Measurements from ENCODE around the gene OR4F17.
"Not testable (repeated sequence)": the region's sequence is repeated elsewhere in the genome, so short reads cannot be mapped to it uniquely, and the experiment has no call there.

OR4F17 gene, protein sequence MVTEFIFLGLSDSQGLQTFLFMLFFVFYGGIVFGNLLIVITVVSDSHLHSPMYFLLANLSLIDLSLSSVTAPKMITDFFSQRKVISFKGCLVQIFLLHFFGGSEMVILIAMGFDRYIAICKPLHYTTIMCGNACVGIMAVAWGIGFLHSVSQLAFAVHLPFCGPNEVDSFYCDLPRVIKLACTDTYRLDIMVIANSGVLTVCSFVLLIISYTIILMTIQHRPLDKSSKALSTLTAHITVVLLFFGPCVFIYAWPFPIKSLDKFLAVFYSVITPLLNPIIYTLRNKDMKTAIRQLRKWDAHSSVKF

GRCh38 chr19:106804-107203, at the start of gene OR4F17:
TSS of gene OR4F17 (plus strand) at chr19:107104. CDS start at chr19:110679, 3,575 bp downstream.
- H3K79me2 ChIP-seq (ENCODE audit: low read length) = not testable (repeated sequence)

GRCh38 chr19:70793-71192, 36.1 kb upstream of the OR4F17 start:
- not testable (repeated sequence) for H4K20me1 ChIP-seq (ENCODE audit: insufficient read depth, low read length); H3K4me2 ChIP-seq (ENCODE audit: low read length); H3K27ac ChIP-seq (ENCODE audit: low read length); H2AFZ ChIP-seq (ENCODE audit: low read depth, low read length); H3K27me3 ChIP-seq (ENCODE audit: low read depth, low read length); H3K4me1 ChIP-seq (ENCODE audit: low read length); H3K9ac ChIP-seq (ENCODE audit: low read length); H3K79me2 ChIP-seq (ENCODE audit: low read length); H3K9me3 ChIP-seq (ENCODE audit: insufficient read depth, low read length); H3K36me3 ChIP-seq (replicated peaks; ENCODE audit: low read depth, low read length); H3K4me3 ChIP-seq (ENCODE audit: low read length)

More at GRCh38 chr19:106804-107203, at the start of gene OR4F17:
- not testable (repeated sequence) for H3K4me3 ChIP-seq (ENCODE audit: low read length); H2AFZ ChIP-seq (ENCODE audit: low read depth, low read length); H3K9me3 ChIP-seq (ENCODE audit: insufficient read depth, low read length); H3K9ac ChIP-seq (ENCODE audit: low read length); H3K36me3 ChIP-seq (replicated peaks; ENCODE audit: low read depth, low read length); H3K27ac ChIP-seq (ENCODE audit: low read length); H4K20me1 ChIP-seq (ENCODE audit: insufficient read depth, low read length); H3K27me3 ChIP-seq (ENCODE audit: low read depth, low read length); H3K4me1 ChIP-seq (ENCODE audit: low read length); H3K4me2 ChIP-seq (ENCODE audit: low read length)

DNA sequence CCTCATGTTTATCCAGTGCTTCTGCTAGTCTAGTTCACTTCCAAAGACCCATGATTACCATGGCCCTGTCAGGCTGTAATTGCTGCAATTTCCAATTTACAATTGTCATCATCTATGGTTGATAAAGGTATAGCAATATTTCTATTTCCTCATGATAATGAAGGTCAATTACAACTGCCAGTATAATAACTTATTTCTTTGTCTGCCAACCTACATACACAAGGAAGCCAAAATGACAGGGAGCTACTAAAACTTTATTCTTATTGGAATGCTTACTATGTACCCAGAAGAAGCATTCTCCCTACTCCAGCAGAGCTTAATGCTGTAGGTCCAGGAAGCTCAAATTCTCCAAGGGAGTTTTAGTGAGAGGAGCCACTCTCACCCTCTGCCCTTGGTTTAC, 24.0 kb upstream of the OR4F17 start:
- H3K36me3 ChIP-seq (replicated peaks; ENCODE audit: low read depth, low read length); H3K27me3 ChIP-seq (ENCODE audit: low read depth, low read length); H3K4me2 ChIP-seq (ENCODE audit: low read length); H3K9me3 ChIP-seq (ENCODE audit: insufficient read depth, low read length); H3K9ac ChIP-seq (ENCODE audit: low read length); H3K79me2 ChIP-seq (ENCODE audit: low read length); H2AFZ ChIP-seq (ENCODE audit: low read depth, low read length); H3K27ac ChIP-seq (ENCODE audit: low read length); H4K20me1 ChIP-seq (ENCODE audit: insufficient read depth, low read length); H3K4me3 ChIP-seq (ENCODE audit: low read length); H3K4me1 ChIP-seq (ENCODE audit: low read length): not testable (repeated sequence)

DNA sequence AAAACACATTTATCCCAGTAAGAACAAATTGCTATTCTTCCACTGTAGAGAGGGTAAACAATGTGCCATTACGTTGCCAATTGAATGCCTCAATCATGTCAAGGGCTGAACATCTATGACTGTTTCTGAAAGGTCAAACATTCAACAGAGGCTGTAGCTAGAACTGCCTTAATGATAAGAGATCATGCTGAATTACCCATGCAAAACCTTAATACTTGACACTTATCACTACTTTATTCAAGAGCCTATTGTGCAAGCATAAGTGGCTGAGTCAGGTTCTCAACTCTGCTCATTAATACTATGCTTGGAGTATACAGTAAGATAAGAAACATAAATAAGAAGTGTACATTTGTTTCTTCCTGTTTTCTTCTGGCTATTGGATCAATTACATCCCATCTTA, 23.3 kb upstream of the OR4F17 start:
- H3K27me3 ChIP-seq (ENCODE audit: low read depth, low read length); H3K9me3 ChIP-seq (ENCODE audit: insufficient read depth, low read length); H3K79me2 ChIP-seq (ENCODE audit: low read length); H3K36me3 ChIP-seq (replicated peaks; ENCODE audit: low read depth, low read length); H3K9ac ChIP-seq (ENCODE audit: low read length); H2AFZ ChIP-seq (ENCODE audit: low read depth, low read length); H3K4me2 ChIP-seq (ENCODE audit: low read length); H3K27ac ChIP-seq (ENCODE audit: low read length); H3K4me1 ChIP-seq (ENCODE audit: low read length); H4K20me1 ChIP-seq (ENCODE audit: insufficient read depth, low read length); H3K4me3 ChIP-seq (ENCODE audit: low read length): not testable (repeated sequence)

GRCh38 chr19:90678-91077, 16.2 kb upstream of the OR4F17 start:
- not testable (repeated sequence) for H3K4me1 ChIP-seq (ENCODE audit: low read length); H3K27ac ChIP-seq (ENCODE audit: low read length); H3K79me2 ChIP-seq (ENCODE audit: low read length); H2AFZ ChIP-seq (ENCODE audit: low read depth, low read length); H3K4me2 ChIP-seq (ENCODE audit: low read length); H3K27me3 ChIP-seq (ENCODE audit: low read depth, low read length); H3K36me3 ChIP-seq (replicated peaks; ENCODE audit: low read depth, low read length); H3K9ac ChIP-seq (ENCODE audit: low read length); H4K20me1 ChIP-seq (ENCODE audit: insufficient read depth, low read length); H3K4me3 ChIP-seq (ENCODE audit: low read length); H3K9me3 ChIP-seq (ENCODE audit: insufficient read depth, low read length)

GRCh38 chr19:94794-95193, 12.1 kb upstream of the OR4F17 start:
- H3K79me2 ChIP-seq (ENCODE audit: low read length); H3K4me1 ChIP-seq (ENCODE audit: low read length); H3K9me3 ChIP-seq (ENCODE audit: insufficient read depth, low read length); H4K20me1 ChIP-seq (ENCODE audit: insufficient read depth, low read length); H3K27me3 ChIP-seq (ENCODE audit: low read depth, low read length); H3K27ac ChIP-seq (ENCODE audit: low read length); H2AFZ ChIP-seq (ENCODE audit: low read depth, low read length); H3K4me2 ChIP-seq (ENCODE audit: low read length); H3K36me3 ChIP-seq (replicated peaks; ENCODE audit: low read depth, low read length); H3K4me3 ChIP-seq (ENCODE audit: low read length); H3K9ac ChIP-seq (ENCODE audit: low read length): not testable (repeated sequence)

DNA sequence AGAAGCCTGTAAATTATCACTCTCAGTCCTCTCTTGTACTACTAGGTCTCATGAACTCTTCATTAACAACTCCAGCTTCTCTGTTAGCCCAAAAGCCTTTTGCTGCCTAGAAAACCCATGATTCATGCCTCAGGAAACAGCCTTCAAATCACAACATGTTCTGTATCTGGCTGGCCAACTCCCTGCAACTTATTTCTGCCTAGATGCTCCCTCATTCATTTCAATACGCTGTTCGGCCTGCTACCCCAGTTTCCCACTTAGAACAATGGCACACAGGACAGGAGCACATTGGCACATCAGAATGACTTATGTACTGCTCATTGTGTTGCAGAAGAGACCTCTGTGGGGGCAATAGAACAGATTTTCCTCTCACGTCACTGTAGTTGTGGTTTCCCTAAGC, 9.3 kb upstream of the OR4F17 start:
- H3K9me3 ChIP-seq (ENCODE audit: insufficient read depth, low read length); H3K27me3 ChIP-seq (ENCODE audit: low read depth, low read length); H3K4me3 ChIP-seq (ENCODE audit: low read length); H3K9ac ChIP-seq (ENCODE audit: low read length); H3K4me1 ChIP-seq (ENCODE audit: low read length); H3K79me2 ChIP-seq (ENCODE audit: low read length); H3K27ac ChIP-seq (ENCODE audit: low read length); H2AFZ ChIP-seq (ENCODE audit: low read depth, low read length); H3K36me3 ChIP-seq (replicated peaks; ENCODE audit: low read depth, low read length); H4K20me1 ChIP-seq (ENCODE audit: insufficient read depth, low read length); H3K4me2 ChIP-seq (ENCODE audit: low read length): not testable (repeated sequence)

- not testable (repeated sequence) for H2AFZ ChIP-seq (ENCODE audit: low read depth, low read length); H3K9ac ChIP-seq (ENCODE audit: low read length); H3K9me3 ChIP-seq (ENCODE audit: insufficient read depth, low read length)
Observed at GRCh38 chr19:120443-121140, 13.7 kb downstream of the OR4F17 start.

More at GRCh38 chr19:120443-121140, 13.7 kb downstream of the OR4F17 start:
- H3K79me2 ChIP-seq (ENCODE audit: low read length); H3K36me3 ChIP-seq (replicated peaks; ENCODE audit: low read depth, low read length); H3K4me2 ChIP-seq (ENCODE audit: low read length); H3K27ac ChIP-seq (ENCODE audit: low read length); H3K4me1 ChIP-seq (ENCODE audit: low read length); H3K4me3 ChIP-seq (ENCODE audit: low read length); H4K20me1 ChIP-seq (ENCODE audit: insufficient read depth, low read length); H3K27me3 ChIP-seq (ENCODE audit: low read depth, low read length): not testable (repeated sequence)
